ENCODE results near the gene COL18A1. TPM values are rescaled to one million over a fixed set of nuclear protein-coding genes. Genes with fewer than 3 reads are reported as not detected.

The COL18A1 gene
- total RNA-seq, 1 experiment from 2014 or later, result 676 TPM

DNA sequence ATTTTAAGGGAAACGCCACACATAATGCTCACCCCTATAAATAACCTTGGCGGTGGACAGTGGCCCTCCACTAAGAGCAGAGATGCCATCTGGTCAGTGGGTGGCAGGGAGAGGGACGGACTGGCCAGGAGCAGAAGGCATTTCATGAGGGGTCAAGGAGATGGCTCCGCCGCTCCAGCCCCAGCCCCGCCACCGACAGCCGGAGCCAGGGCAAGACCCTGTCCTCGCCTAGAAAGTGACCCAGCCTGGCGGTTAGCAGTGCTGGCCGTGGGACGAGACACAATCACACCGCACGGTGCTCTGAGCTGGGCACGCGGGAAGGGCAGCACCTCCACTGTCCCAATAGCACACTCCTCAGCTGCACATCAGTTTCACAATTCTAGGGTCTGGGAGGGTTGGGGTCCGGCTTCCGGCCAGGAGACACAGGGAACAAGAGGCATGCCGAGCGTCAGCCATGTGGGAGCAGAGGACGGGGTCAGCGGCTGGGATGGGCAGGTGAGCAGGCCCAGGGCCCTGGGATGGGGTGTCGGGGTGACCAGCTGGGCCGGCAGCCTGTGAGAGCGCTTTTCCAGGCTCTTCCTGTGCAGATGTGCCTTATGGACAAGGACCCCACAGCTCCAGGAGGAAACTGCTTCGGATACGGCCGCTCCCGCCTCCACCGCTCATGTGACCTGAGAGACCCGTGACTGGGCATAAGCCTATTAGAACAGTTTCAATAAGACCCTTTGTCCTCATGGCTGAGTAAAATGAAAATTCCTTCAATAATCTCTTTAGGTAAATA, 131.5 kb downstream of the COL18A1 start:
- ATAC-seq (no peak), DNase-seq (ENCODE audit: low read depth, low spot score) (no peak)
- Histone ChIP-seq H3K27ac (ENCODE audit: low read length) (no peak overlapping the region), H3K36me3 (ENCODE audit: control insufficient read depth, insufficient read depth, low read length) (peaks cover 1% of the 10 kb centered on the region; the same call in 1 of the 2 replicates), H3K4me3 (ENCODE audit: low read depth in 2 of 2, low read length in 2 of 2) (no peak overlapping the region), H3K27me3 (ENCODE audit: control insufficient read depth, insufficient read depth, low read length) (no peaks in the 10 kb centered on the region), H3K9me3 (ENCODE audit: control insufficient read depth, insufficient read depth, low read depth, low read length) (no peaks in the 10 kb centered on the region), H3K4me1 (ENCODE audit: control insufficient read depth, insufficient read depth, low read length) (peaks cover 10% of the 10 kb centered on the region)
- POLR2A ChIA-PET, result no interaction called here
- in situ Hi-C loops (cut with HindIII; ENCODE audit: low pct_unique_long_range_greater_than_20kb, low sequenced_read_pairs), result no loop called here
- intact Hi-C loops (cut with micrococcal nuclease; ENCODE audit: unreplicated experiment), result no loop called here
- CTCF ChIA-PET, result no interaction called here
- TF ChIP-seq POLR2AphosphoS5 (IDR thresholded peaks at IDR 0.05; ENCODE audit: low read depth, low read length) (no peak), SIN3A (IDR thresholded peaks at IDR 0.05; ENCODE audit: borderline replicate concordance, insufficient read depth, low read depth, low read length) (no peak), TCF7L2 (IDR thresholded peaks at IDR 0.05; ENCODE audit: low read depth, low read length) (no peak)
- TF ChIP-seq, protein P1, sequence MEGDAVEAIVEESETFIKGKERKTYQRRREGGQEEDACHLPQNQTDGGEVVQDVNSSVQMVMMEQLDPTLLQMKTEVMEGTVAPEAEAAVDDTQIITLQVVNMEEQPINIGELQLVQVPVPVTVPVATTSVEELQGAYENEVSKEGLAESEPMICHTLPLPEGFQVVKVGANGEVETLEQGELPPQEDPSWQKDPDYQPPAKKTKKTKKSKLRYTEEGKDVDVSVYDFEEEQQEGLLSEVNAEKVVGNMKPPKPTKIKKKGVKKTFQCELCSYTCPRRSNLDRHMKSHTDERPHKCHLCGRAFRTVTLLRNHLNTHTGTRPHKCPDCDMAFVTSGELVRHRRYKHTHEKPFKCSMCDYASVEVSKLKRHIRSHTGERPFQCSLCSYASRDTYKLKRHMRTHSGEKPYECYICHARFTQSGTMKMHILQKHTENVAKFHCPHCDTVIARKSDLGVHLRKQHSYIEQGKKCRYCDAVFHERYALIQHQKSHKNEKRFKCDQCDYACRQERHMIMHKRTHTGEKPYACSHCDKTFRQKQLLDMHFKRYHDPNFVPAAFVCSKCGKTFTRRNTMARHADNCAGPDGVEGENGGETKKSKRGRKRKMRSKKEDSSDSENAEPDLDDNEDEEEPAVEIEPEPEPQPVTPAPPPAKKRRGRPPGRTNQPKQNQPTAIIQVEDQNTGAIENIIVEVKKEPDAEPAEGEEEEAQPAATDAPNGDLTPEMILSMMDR (IDR thresholded peaks at IDR 0.05), result no peak
- TF ChIP-seq, protein P2, sequence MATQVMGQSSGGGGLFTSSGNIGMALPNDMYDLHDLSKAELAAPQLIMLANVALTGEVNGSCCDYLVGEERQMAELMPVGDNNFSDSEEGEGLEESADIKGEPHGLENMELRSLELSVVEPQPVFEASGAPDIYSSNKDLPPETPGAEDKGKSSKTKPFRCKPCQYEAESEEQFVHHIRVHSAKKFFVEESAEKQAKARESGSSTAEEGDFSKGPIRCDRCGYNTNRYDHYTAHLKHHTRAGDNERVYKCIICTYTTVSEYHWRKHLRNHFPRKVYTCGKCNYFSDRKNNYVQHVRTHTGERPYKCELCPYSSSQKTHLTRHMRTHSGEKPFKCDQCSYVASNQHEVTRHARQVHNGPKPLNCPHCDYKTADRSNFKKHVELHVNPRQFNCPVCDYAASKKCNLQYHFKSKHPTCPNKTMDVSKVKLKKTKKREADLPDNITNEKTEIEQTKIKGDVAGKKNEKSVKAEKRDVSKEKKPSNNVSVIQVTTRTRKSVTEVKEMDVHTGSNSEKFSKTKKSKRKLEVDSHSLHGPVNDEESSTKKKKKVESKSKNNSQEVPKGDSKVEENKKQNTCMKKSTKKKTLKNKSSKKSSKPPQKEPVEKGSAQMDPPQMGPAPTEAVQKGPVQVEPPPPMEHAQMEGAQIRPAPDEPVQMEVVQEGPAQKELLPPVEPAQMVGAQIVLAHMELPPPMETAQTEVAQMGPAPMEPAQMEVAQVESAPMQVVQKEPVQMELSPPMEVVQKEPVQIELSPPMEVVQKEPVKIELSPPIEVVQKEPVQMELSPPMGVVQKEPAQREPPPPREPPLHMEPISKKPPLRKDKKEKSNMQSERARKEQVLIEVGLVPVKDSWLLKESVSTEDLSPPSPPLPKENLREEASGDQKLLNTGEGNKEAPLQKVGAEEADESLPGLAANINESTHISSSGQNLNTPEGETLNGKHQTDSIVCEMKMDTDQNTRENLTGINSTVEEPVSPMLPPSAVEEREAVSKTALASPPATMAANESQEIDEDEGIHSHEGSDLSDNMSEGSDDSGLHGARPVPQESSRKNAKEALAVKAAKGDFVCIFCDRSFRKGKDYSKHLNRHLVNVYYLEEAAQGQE (IDR thresholded peaks at IDR 0.05; ENCODE audit: insufficient read depth in 1 of 2, low read depth in 2 of 2, low read length in 1 of 2), result no peak
- no TSS peak for BruUV-seq (replicated peaks)

DNA sequence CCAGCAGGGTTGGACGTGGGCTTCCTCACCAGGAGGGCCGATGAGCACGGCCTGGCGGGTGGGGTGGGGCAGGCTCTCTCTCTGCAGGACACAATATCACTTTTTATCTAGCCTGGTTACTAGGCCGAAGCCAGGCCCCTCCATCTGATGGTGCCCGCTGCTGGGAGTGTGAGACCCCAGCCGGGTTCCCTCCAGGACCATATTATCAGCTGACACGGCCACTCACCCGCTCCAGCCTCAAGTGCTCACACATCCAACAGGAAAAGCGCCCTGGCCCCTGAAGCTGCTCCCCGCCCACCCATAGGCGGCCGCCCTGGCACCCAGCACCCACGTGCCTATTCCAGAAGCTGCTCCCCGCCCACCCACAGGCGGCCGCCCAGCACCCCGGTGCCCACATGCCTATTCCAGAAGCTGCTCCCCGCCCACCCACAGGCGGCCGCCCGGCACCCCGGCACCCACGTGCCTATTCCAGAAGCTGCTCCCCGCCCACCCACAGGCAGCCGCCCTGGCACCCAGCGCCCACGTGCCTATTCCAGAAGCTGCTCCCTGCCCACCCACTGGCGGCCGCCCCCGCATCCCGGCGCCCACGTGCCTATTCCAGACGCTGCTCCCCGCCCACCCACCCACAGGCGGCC, 132.3 kb downstream of the COL18A1 start:
- no peaks in the 10 kb centered on the region for H3K9me3 ChIP-seq (ENCODE audit: control insufficient read depth, insufficient read depth, low read depth, low read length)
- DNase-seq (ENCODE audit: low read depth, low spot score) (no peak), ATAC-seq (no peak)
- BruUV-seq (replicated peaks), result no TSS peak
- H3K4me1 ChIP-seq (ENCODE audit: control insufficient read depth, insufficient read depth, low read length), result peaks cover 10% of the 10 kb centered on the region
- in situ Hi-C loops (cut with HindIII; ENCODE audit: low pct_unique_long_range_greater_than_20kb, low sequenced_read_pairs) (no loop called here), intact Hi-C loops (cut with micrococcal nuclease; ENCODE audit: unreplicated experiment) (no loop called here)
- no peaks in the 10 kb centered on the region for H3K27me3 ChIP-seq (ENCODE audit: control insufficient read depth, insufficient read depth, low read length)
- H3K27ac ChIP-seq (ENCODE audit: low read length), result no peak overlapping the region
- no peak overlapping the region for H3K4me3 ChIP-seq (ENCODE audit: low read depth in 2 of 2, low read length in 2 of 2)
- CTCF ChIA-PET, result no interaction called here
- POLR2A ChIA-PET, result no interaction called here
- peaks cover 3% of the 10 kb centered on the region; the same call in 1 of the 2 replicates for H3K36me3 ChIP-seq (ENCODE audit: control insufficient read depth, insufficient read depth, low read length)
- no peak for TF ChIP-seq TCF7L2 (IDR thresholded peaks at IDR 0.05; ENCODE audit: low read depth, low read length)
- TF ChIP-seq, protein P1 (IDR thresholded peaks at IDR 0.05), result no peak
- TF ChIP-seq POLR2AphosphoS5 (IDR thresholded peaks at IDR 0.05; ENCODE audit: low read depth, low read length), result no peak

Measured in Panc1 (cell line).